WTC11 (cell line): ENCODE measurements around the gene OR12D1.

Source experiments
- CTCF ChIP-seq: fragments of 200-600 bp; IDR thresholded peaks from 2 replicates; pipeline ENCODE4 v1.8.0; 2022; ENCODE audit warnings: antibody characterized with exemption
- JUN ChIP-seq: sonication (generic); formaldehyde crosslinking; IDR thresholded peaks from 2 replicates; pipeline ENCODE4 v1.8.0; 2023; ENCODE audit warnings: mild to moderate bottlenecking, missing genetic modification reagents

- TF ChIP-seq CTCF = no peak
- no peak for TF ChIP-seq JUN (CRISPR knock-in tag)
Observed at GRCh38 chr6:29456971-29457370, 42.2 kb downstream of the OR12D1 start, which contains the start of the genes OR11A1 and OR2H1.
